Astrocyte of the cerebellum (primary cell): Measurements from ENCODE around the gene BOK.

Source experiments
- DNase-seq: peaks from one replicate; pipeline ENCODE4 v3.0.0-alpha.2; 2011; ENCODE audit warnings: low read depth
- H3K4me3 ChIP-seq: 2 replicates; pipeline ENCODE4 v1.5.1; 2011; ENCODE audit warnings: mild to moderate bottlenecking, low read depth, low read length, moderate library complexity
- CTCF ChIP-seq: IDR thresholded peaks from 2 replicates; pipeline ENCODE4 v1.5.1; 2012; ENCODE audit warnings: low read length, low read depth, moderate library complexity, mild to moderate bottlenecking; ENCODE audit errors: missing control alignments
- in situ Hi-C: cut with HindIII; loops from 2 replicates; pipeline ENCODE4 v1.10.0; 2017; ENCODE audit warnings: low sequenced_read_pairs

The BOK gene

GRCh38 chr2:241539616-241540374 is 18.8 kb upstream of the BOK start:
- TF ChIP-seq CTCF: no peak
- no peak overlapping the region for H3K4me3 ChIP-seq
- in situ Hi-C loops: no loop called here
- no peak for DNase-seq

GRCh38 chr2:241540401-241540770 is 18.2 kb upstream of the BOK start:
- H3K4me3 ChIP-seq: no peak overlapping the region
- no peak for TF ChIP-seq CTCF
- in situ Hi-C loops: no loop called here
- no peak for DNase-seq

- TF ChIP-seq CTCF: no peak
- no peak for DNase-seq
- H3K4me3 ChIP-seq: peak overlapping the region; percentile 31
- in situ Hi-C loops: no loop called here
These were observed 17.6 kb upstream of the BOK start for GRCh38 chr2:241540771-241541561.

GRCh38 chr2:241541564-241542277 is 16.8 kb upstream of the BOK start:
- in situ Hi-C loops: no loop called here
- no peak for TF ChIP-seq CTCF
- H3K4me3 ChIP-seq: peak overlapping the region; percentile 31

GRCh38 chr2:241542278-241542605 is 16.3 kb upstream of the BOK start:
- in situ Hi-C loops: no loop called here

More at GRCh38 chr2:241541564-241542277, 16.8 kb upstream of the BOK start:
- DNase-seq: no peak

More at GRCh38 chr2:241542278-241542605, 16.3 kb upstream of the BOK start:
- no peak overlapping the region for H3K4me3 ChIP-seq
- DNase-seq: no peak
- no peak for TF ChIP-seq CTCF
